ENCODE results near the gene PALB2.

GRCh38 chr16:23575834-23576233, 65.3 kb downstream of the PALB2 start:
- TF ChIP-seq CTCF (conservative IDR thresholded peaks at IDR 0.05), result no peak
- TF ChIP-seq EZH2 (IDR thresholded peaks at IDR 0.05; ENCODE audit: low read depth), result no peak
